Stimulated activated CD8-positive, alpha-beta memory T cell treated with anti-CD3 and anti-CD28 coated beads, Interleukin-12 subunit alpha, Interleukin-12 subunit beta, amount 100 ng/mL, for 1 hour (primary cell): Measurements from ENCODE around the gene OTOA.
A peak's percentile ranks its signal among the peaks of the same experiment; 100 is the strongest.
"Not testable (repeated sequence)": the region's sequence is repeated elsewhere in the genome, so short reads cannot be mapped to it uniquely, and the experiment has no call there.

Experiments
- DNase-seq: peaks from one replicate; pipeline ENCODE4 v3.0.0-alpha.2; 2020; ENCODE audit warnings: low read depth

OTOA gene

GRCh38 chr16:21641916-21642315 is 21.9 kb upstream of the OTOA start:
- no peak for DNase-seq

- DNase-seq, result no peak
Measured at GRCh38 chr16:21642861-21643260, 20.9 kb upstream of the OTOA start.

GRCh38 chr16:21643785-21644184 is 20.0 kb upstream of the OTOA start:
- no peak for DNase-seq

GRCh38 chr16:21644674-21645073 is 19.1 kb upstream of the OTOA start:
- no peak for DNase-seq

- no peak for DNase-seq
Measured at GRCh38 chr16:21645261-21645721, 18.5 kb upstream of the OTOA start.

GRCh38 chr16:21646091-21646490 is 17.7 kb upstream of the OTOA start:
- DNase-seq, result no peak

- DNase-seq, result peak; percentile 40
Measured at GRCh38 chr16:21646721-21647561, 16.8 kb upstream of the OTOA start.

GRCh38 chr16:21647562-21648164 is 16.1 kb upstream of the OTOA start:
- DNase-seq, result no peak

- DNase-seq, result not testable (repeated sequence)
Measured at GRCh38 chr16:21649826-21650406, 13.9 kb upstream of the OTOA start.

GRCh38 chr16:21650521-21650920 is 13.2 kb upstream of the OTOA start:
- no peak for DNase-seq

GRCh38 chr16:21651515-21651914 is 12.3 kb upstream of the OTOA start:
- DNase-seq, result no peak

- DNase-seq, result no peak
Measured at GRCh38 chr16:21652453-21652852, 11.3 kb upstream of the OTOA start, which contains the start of gene IGSF6. IGSF6 (minus strand) TSS chr16:21652608; CDS start chr16:21652598, 10 bp downstream.

- no peak for DNase-seq
Measured at GRCh38 chr16:21653571-21653970, 10.2 kb upstream of the OTOA start.

GRCh38 chr16:21654466-21654865 is 9.3 kb upstream of the OTOA start:
- no peak for DNase-seq

- DNase-seq, result no peak
Measured at GRCh38 chr16:21654881-21655280, 8.9 kb upstream of the OTOA start.

GRCh38 chr16:21656795-21657768 is 6.7 kb upstream of the OTOA start:
- peak; percentile 43 for DNase-seq

GRCh38 chr16:21659124-21659523 is 4.6 kb upstream of the OTOA start:
- no peak for DNase-seq

- DNase-seq, result no peak
Measured at GRCh38 chr16:21664801-21665492, 1.2 kb downstream of the OTOA start.

GRCh38 chr16:21666772-21667171 is 3.0 kb downstream of the OTOA start:
- DNase-seq, result no peak

- DNase-seq, result no peak
Measured at GRCh38 chr16:21667575-21667974, 3.8 kb downstream of the OTOA start.

- no peak for DNase-seq
Measured at GRCh38 chr16:21673469-21673868, 9.7 kb downstream of the OTOA start.
